Parathyroid adenoma (tissue), 2 donors: Measurements from ENCODE around the gene SARM1.

Source experiments
- H2AFZ ChIP-seq: fragments of 300-600 bp; sonication (generic); one replicate; pipeline ENCODE4 v1.7.0; 2017; ENCODE audit warnings: antibody characterized with exemption, mild to moderate bottlenecking
- H3K27ac ChIP-seq: fragments of 300-600 bp; sonication (generic); one replicate; pipeline ENCODE4 v1.7.0; 2017
- H3K27me3 ChIP-seq: fragments of 300-600 bp; sonication (generic); one replicate; pipeline ENCODE4 v1.7.0; 2017; ENCODE audit warnings: low read length; ENCODE audit not compliant: control insufficient read depth, insufficient read depth
- H3K36me3 ChIP-seq: fragments of 300-600 bp; sonication (generic); one replicate; pipeline ENCODE4 v1.7.0; 2017; ENCODE audit warnings: low read length; ENCODE audit not compliant: control insufficient read depth, insufficient read depth
- H3K4me1 ChIP-seq: fragments of 300-600 bp; sonication (generic); one replicate; pipeline ENCODE4 v1.7.0; 2017; ENCODE audit warnings: control low read depth
- H3K4me2 ChIP-seq: fragments of 300-600 bp; sonication (generic); one replicate; pipeline ENCODE4 v1.7.0; 2017; ENCODE audit warnings: low read length
- H3K4me3 ChIP-seq: fragments of 300-600 bp; sonication (generic); one replicate; pipeline ENCODE4 v1.7.0; 2017; ENCODE audit warnings: low read depth, low read length
- H3K79me2 ChIP-seq: fragments of 300-600 bp; sonication (generic); one replicate; pipeline ENCODE4 v1.7.0; 2017; ENCODE audit warnings: control low read depth
- H3K9ac ChIP-seq: fragments of 300-600 bp; sonication (generic); one replicate; pipeline ENCODE4 v1.7.0; 2017; ENCODE audit warnings: mild to moderate bottlenecking
- H3K9me3 ChIP-seq: fragments of 300-600 bp; sonication (generic); one replicate; pipeline ENCODE4 v1.7.0; 2017; ENCODE audit warnings: low read length; ENCODE audit not compliant: control insufficient read depth
- CTCF ChIP-seq: fragments of 300-600 bp; sonication (generic); IDR thresholded peaks from one replicate; pipeline ENCODE4 v1.7.0; 2017; ENCODE audit warnings: antibody characterized with exemption, mild to moderate bottlenecking
- donor health status: primary hyperparathyroidism.

The SARM1 gene

GRCh38 chr17:28365487-28365886 is 6.0 kb upstream of the SARM1 start:
- Histone ChIP-seq H3K79me2 (no peaks in the 10 kb centered on the region), H3K4me1 (no peaks in the 10 kb centered on the region), H2AFZ (no peak overlapping the region), H3K27me3 (no peaks in the 10 kb centered on the region), H3K36me3 (no peaks in the 10 kb centered on the region), H3K4me2 (no peak overlapping the region), H3K9ac (no peak overlapping the region), H3K9me3 (no peaks in the 10 kb centered on the region), H3K27ac (no peak overlapping the region), H3K4me3 (no peak overlapping the region)
- no peak for TF ChIP-seq CTCF

- no peak overlapping the region for H3K27ac ChIP-seq
- no peaks in the 10 kb centered on the region for H3K9me3 ChIP-seq
- no peak for TF ChIP-seq CTCF
- no peaks in the 10 kb centered on the region for H3K27me3 ChIP-seq
- H3K9ac ChIP-seq: no peak overlapping the region
- no peak overlapping the region for H3K4me3 ChIP-seq
- no peaks in the 10 kb centered on the region for H3K4me1 ChIP-seq
- no peaks in the 10 kb centered on the region for H3K36me3 ChIP-seq
- H3K4me2 ChIP-seq: no peak overlapping the region
- H2AFZ ChIP-seq: no peak overlapping the region
- no peaks in the 10 kb centered on the region for H3K79me2 ChIP-seq
Observed at GRCh38 chr17:28366605-28367004, 4.9 kb upstream of the SARM1 start.

GRCh38 chr17:28367641-28368305 is 3.7 kb upstream of the SARM1 start:
- no peaks in the 10 kb centered on the region for H3K9me3 ChIP-seq
- H3K79me2 ChIP-seq: peaks cover under 1% of the 10 kb centered on the region
- no peak overlapping the region for H2AFZ ChIP-seq
- no peak overlapping the region for H3K4me2 ChIP-seq
- H3K4me1 ChIP-seq: peaks cover 1% of the 10 kb centered on the region
- H3K4me3 ChIP-seq: no peak overlapping the region
- H3K36me3 ChIP-seq: no peaks in the 10 kb centered on the region
- H3K27me3 ChIP-seq: no peaks in the 10 kb centered on the region
- no peak for TF ChIP-seq CTCF
- H3K27ac ChIP-seq: no peak overlapping the region
- H3K9ac ChIP-seq: no peak overlapping the region

- Histone ChIP-seq H2AFZ (no peak overlapping the region), H3K4me3 (no peak overlapping the region), H3K4me2 (no peak overlapping the region), H3K4me1 (peaks cover 7% of the 10 kb centered on the region), H3K27me3 (no peaks in the 10 kb centered on the region), H3K36me3 (no peaks in the 10 kb centered on the region), H3K79me2 (peaks cover 5% of the 10 kb centered on the region), H3K27ac (no peak overlapping the region), H3K9me3 (no peaks in the 10 kb centered on the region), H3K9ac (no peak overlapping the region)
- TF ChIP-seq CTCF: no peak
Observed at GRCh38 chr17:28368306-28368831, 3.1 kb upstream of the SARM1 start.
